ENCODE data around the gene GFRA1.

DNA sequence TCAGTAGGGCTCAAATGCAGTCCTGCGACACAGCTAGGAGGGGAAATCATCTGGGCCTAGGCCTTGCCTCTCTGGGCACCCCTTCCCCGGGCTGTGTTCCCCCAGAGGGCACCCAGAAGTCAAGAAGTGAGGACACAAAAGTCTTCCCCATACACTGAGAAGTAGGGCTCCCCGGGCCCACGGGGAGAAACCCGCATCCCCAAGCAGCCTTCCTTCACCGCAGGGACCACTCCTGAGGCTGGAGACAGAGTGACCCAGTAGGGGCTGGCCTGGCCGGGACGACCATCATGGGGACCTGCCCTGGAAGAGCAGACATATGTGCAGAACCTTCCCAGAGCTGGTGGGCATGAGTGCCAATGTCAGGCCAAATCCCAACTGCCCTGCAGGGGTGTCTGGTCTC is 163.5 kb downstream of the GFRA1 start:
- TF ChIP-seq POLR2A (IDR thresholded peaks at IDR 0.05) = no peak
- no peak for TF ChIP-seq POLR2AphosphoS5 (IDR thresholded peaks at IDR 0.05)
